Posterior vena cava (tissue), 2 donors: ENCODE results near the gene MTA3. TPM values are rescaled to one million over a fixed set of nuclear protein-coding genes. Genes with fewer than 3 reads are reported as not detected.

Experiments used
- DNase-seq: peaks from one replicate; pipeline ENCODE4 v3.0.0-alpha.2; 2020; ENCODE audit warnings: low spot score
- intact Hi-C, 2 donors: fragments of 100-400 bp; cut with DNase I; formaldehyde crosslinking; loops; one replicate each; pipeline versions ENCODE4 v1.14.1 to v1.14.2; 2022 to 2023
- total RNA-seq, 2 donors: library from RNA; stranded (reverse); fragmentation: NEBNext Ultra II Directional; extraction: Animal tissue kit (Norgen Biotek cat#: 25700); gene quantifications; one replicate each; pipeline ENCODE4 v1.2.1, GENCODE V29; 2021
- donor health status: DM: yes; HTN: yes; CAD: no.
- donor health status: DM: yes; HTN: yes; CAD: no.

Gene MTA3
- total RNA-seq, 2 donors from 2014 or later = 29.7 to 30.3 TPM

- intact Hi-C loops = no loop called here
- DNase-seq = no peak
Measured at GRCh38 chr2:42752314-42752713, 183.9 kb downstream of the MTA3 start.

GRCh38 chr2:42752816-42753813 lies 184.7 kb downstream of the MTA3 start:
- intact Hi-C loops = no loop called here
- peak; percentile 58 for DNase-seq

GRCh38 chr2:42754021-42754775 lies 185.8 kb downstream of the MTA3 start:
- intact Hi-C loops = no loop called here

GRCh38 chr2:42754776-42755140 lies 186.3 kb downstream of the MTA3 start:
- peak; percentile 76 for DNase-seq
- intact Hi-C loops = no loop called here

More at GRCh38 chr2:42754021-42754775, 185.8 kb downstream of the MTA3 start:
- DNase-seq = peak; percentile 78

GRCh38 chr2:42755191-42755880 lies 186.9 kb downstream of the MTA3 start:
- DNase-seq = peak; percentile 83
- intact Hi-C loops = no loop called here

- intact Hi-C loops = no loop called here
Measured at GRCh38 chr2:42756150-42756775, 187.8 kb downstream of the MTA3 start.

GRCh38 chr2:42756966-42757513 lies 188.6 kb downstream of the MTA3 start:
- intact Hi-C loops = no loop called here
- DNase-seq = no peak

More at GRCh38 chr2:42756150-42756775, 187.8 kb downstream of the MTA3 start:
- DNase-seq = no peak

- DNase-seq = no peak
Measured at GRCh38 chr2:42757981-42758740, 189.7 kb downstream of the MTA3 start.

GRCh38 chr2:42758751-42759150 lies 190.3 kb downstream of the MTA3 start:
- no peak for DNase-seq
- intact Hi-C loops = no loop called here

More at GRCh38 chr2:42757981-42758740, 189.7 kb downstream of the MTA3 start:
- intact Hi-C loops = no loop called here

- intact Hi-C loops = no loop called here
- DNase-seq = no peak
Measured at GRCh38 chr2:42761554-42761953, 193.1 kb downstream of the MTA3 start.

- no peak for DNase-seq
- intact Hi-C loops = no loop called here
Measured at GRCh38 chr2:42762155-42762554, 193.7 kb downstream of the MTA3 start.

- intact Hi-C loops = no loop called here
Measured at GRCh38 chr2:42762823-42763804, 194.7 kb downstream of the MTA3 start.

GRCh38 chr2:42764096-42764495 lies 195.7 kb downstream of the MTA3 start, which contains the start of gene OXER1:
OXER1 (minus strand) TSS chr2:42764135; CDS start chr2:42764062, 73 bp downstream.
- intact Hi-C loops = no loop called here
- no peak for DNase-seq

More at GRCh38 chr2:42762823-42763804, 194.7 kb downstream of the MTA3 start:
- DNase-seq = no peak

- no peak for DNase-seq
- intact Hi-C loops = no loop called here
Measured at GRCh38 chr2:42764901-42765300, 196.5 kb downstream of the MTA3 start.

GRCh38 chr2:42765686-42766085 lies 197.3 kb downstream of the MTA3 start:
- intact Hi-C loops = no loop called here
- no peak for DNase-seq

- intact Hi-C loops = no loop called here
- no peak for DNase-seq
Measured at GRCh38 chr2:42767080-42767898, 198.9 kb downstream of the MTA3 start.
